GM12873 (cell line): ENCODE data around the gene LRMDA.

ENCODE experiments used
- CTCF ChIP-seq: IDR thresholded peaks from 2 replicates; pipeline ENCODE4 v1.5.1; 2012; ENCODE audit warnings: low read depth, mild to moderate bottlenecking, moderate library complexity, low read length, control low read depth; ENCODE audit not compliant: insufficient read depth; ENCODE audit errors: missing control alignments

Gene LRMDA

DNA sequence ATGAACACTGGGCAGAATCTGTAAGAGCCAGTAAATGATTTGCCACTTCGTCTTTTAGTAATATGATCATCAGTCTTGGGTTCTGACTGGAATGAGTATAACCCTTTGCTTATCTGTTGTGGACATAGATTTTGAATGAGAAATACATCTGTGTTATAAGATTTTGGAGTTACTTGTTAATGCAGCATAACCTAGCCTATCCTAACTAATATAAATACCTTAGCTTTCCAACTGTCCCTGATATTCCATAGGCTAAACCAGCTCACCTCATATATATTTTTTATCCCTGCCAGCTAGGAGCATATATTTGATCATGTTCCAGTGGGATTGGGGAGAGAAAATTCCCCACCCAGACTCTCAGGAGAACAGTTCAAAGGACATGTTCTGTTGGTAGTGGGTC is 15.1 kb downstream of the LRMDA start:
- TF ChIP-seq CTCF: no peak

DNA sequence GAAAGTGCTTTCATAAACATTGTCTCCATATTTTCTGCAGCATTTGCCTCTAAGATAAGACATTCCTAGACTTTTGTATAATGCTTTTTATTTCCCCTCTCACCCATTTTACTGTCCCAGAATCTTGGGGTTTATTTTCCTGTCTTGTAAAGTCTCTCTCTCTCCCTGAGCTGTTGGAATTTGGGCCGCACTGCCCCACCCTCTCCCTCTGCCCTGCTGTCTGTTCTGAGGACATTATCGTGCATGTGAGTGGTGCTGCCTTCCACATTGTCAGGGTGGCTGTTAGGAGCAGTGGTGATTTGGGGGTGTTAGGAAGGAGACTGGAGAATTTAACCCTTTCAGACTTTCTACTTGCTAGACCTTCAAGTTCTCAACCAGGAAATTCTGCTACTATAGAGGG is 16.7 kb downstream of the LRMDA start:
- no peak for TF ChIP-seq CTCF

DNA sequence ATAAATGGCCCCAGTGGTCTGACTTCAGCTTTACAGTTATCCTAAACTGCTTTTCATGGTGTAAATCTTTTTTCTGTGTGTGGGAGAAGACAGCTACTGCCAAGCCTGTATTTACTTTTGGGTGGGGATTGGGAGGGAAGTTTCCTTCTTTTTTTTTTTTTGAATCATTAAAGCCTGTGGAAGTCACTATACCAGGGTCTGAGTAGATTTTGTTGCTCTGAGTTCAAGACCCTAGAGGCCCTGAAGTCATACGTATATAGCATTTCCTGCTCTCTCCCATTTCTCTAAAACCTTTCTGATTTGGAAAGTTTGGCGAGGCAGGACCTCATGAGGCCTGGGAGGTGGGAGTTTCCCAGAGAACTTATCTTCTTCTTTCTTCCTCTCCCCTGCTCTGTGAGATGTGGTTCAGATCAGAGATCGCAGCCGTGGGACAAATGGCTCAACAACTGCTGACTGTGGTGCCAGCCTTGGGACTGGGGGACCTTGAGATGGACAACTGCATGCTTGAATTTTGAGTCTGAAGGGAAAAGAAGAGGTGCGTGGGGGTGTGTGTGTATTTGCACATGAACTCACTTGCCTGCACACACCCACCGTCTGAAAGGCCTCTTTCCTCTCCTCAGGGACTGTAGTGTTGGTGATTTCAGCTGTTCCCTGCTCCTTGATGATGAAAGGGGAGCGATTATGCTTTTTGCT is 18.1 kb downstream of the LRMDA start:
- no peak for TF ChIP-seq CTCF

DNA sequence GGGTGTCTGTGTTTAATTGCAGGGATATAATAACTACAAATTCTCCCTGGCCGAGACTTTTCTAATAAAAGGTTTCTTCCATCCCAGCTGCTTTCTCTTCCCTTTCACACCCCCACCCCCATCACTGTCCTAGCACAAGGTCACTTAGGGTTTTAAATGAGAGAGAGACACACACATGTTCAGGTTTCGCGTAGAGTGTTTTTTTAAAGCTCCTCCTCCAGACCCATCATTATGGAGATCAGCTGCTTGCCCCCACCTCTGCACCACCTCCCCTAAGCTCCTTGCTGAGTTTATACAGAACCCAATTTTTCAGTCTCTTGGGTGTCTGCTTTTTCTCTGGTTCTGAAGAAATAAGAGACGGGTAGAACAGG is 18.6 kb downstream of the LRMDA start:
- no peak for TF ChIP-seq CTCF

GRCh38 chr10:75450644-75451640 is 19.5 kb downstream of the LRMDA start:
- no peak for TF ChIP-seq CTCF

DNA sequence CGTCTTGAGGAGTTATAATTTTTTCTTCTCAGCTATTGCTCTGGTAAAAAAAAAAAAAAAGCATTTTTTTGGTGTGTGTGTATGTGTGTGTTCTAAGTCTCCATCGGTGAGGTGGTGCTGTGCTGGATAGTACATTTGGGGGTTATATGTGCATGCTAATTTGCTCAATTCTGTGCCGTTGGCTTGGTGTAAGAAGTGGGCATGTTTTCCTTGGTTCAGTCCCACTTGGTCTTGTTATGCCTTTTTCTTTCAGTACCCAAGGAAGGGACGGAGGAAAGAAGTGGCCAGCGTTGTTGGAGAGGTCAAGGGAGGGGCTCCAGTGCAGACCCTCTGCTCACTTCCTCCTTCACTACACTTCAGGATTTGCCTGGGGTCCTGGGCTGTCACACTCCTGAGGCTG is 20.4 kb downstream of the LRMDA start:
- TF ChIP-seq CTCF: no peak

DNA sequence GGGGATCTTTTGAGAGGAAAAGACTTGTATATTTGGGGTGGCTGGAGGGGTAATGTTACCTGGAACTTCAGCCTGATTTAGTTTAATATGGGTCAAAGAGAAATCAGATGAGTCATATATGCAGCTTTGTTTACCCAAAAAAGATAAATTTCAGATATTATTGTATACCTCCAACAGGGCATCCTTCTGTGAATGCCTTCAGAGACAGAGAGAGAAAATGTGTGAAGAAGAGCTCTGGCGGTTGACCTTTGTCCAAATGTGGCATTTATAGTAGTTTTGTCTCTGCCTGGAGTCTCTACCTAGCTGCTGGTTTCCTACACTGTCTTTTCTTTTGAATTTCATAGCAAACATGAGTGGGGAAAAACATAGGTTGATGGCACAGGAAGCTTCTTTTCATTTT is 21.6 kb downstream of the LRMDA start:
- TF ChIP-seq CTCF: no peak
